Lower leg skin (tissue), 3 donors: Measurements from ENCODE around the gene TMEM168.

ENCODE experiments used
- CTCF ChIP-seq, 3 donors: fragments of 450-650 bp; IDR thresholded peaks; one replicate each; pipeline ENCODE4 v1.5.1; 2016; ENCODE audit warnings: antibody characterized with exemption in 3 of 3, mild to moderate bottlenecking in 3 of 3, moderate library complexity in 2 of 3
- POLR2A ChIP-seq, 2 donors: fragments of 450-650 bp; IDR thresholded peaks; one replicate each; pipeline ENCODE4 v1.6.1; 2016 to 2017; ENCODE audit warnings: antibody characterized with exemption in 2 of 2, mild to moderate bottlenecking in 1 of 2, moderate library complexity in 1 of 2

- TF ChIP-seq CTCF (IDR thresholded peaks at IDR 0.05) (no peak), POLR2A (IDR thresholded peaks at IDR 0.05) (no peak)
Measured at GRCh38 chr7:112753298-112753697, 36.9 kb downstream of the TMEM168 start.
